Duodenal mucosa (tissue), 2 donors: Measurements from ENCODE around the gene JADE2.

ENCODE experiments used
- H3K27ac ChIP-seq: one replicate; pipeline ENCODE4 v1.7.0; 2013; ENCODE audit warnings: low read depth, low read length
- H3K27me3 ChIP-seq, 2 donors: one replicate each; pipeline ENCODE4 v1.7.0; 2013; ENCODE audit warnings: low read length in 2 of 2, control low read depth in 1 of 2; ENCODE audit not compliant: insufficient read depth in 2 of 2, control insufficient read depth in 1 of 2
- H3K36me3 ChIP-seq, 2 donors: one replicate each; pipeline ENCODE4 v1.7.0; 2013; ENCODE audit warnings: low read length in 2 of 2, control low read depth in 1 of 2; ENCODE audit not compliant: insufficient read depth in 2 of 2, control insufficient read depth in 1 of 2
- H3K4me1 ChIP-seq, 2 donors: one replicate each; pipeline ENCODE4 v1.7.0; 2013; ENCODE audit warnings: low read length in 2 of 2, control low read depth in 1 of 2; ENCODE audit not compliant: insufficient read depth in 2 of 2, control insufficient read depth in 1 of 2
- H3K4me3 ChIP-seq, 2 donors: one replicate each; pipeline ENCODE4 v1.7.0; 2013; ENCODE audit warnings: low read length in 2 of 2, low read depth in 1 of 2
- H3K9ac ChIP-seq, 2 donors: one replicate each; pipeline ENCODE4 v1.7.0; 2013; ENCODE audit warnings: low read length in 2 of 2, low read depth in 1 of 2
- H3K9me3 ChIP-seq, 2 donors: one replicate each; pipeline ENCODE4 v1.7.0; 2013; ENCODE audit warnings: low read length in 2 of 2, control low read depth in 1 of 2; ENCODE audit not compliant: control insufficient read depth in 1 of 2

The JADE2 gene

GRCh38 chr5:134521841-134522240 lies 3.6 kb upstream of the JADE2 start:
- Histone ChIP-seq H3K9me3 (no peaks in the 10 kb centered on the region), H3K27ac (no peak overlapping the region), H3K4me1 (peaks cover 7% of the 10 kb centered on the region in 2 donors), H3K9ac (no peak overlapping the region), H3K36me3 (no peaks in the 10 kb centered on the region), H3K27me3 (no peaks in the 10 kb centered on the region), H3K4me3 (no peak overlapping the region)

DNA sequence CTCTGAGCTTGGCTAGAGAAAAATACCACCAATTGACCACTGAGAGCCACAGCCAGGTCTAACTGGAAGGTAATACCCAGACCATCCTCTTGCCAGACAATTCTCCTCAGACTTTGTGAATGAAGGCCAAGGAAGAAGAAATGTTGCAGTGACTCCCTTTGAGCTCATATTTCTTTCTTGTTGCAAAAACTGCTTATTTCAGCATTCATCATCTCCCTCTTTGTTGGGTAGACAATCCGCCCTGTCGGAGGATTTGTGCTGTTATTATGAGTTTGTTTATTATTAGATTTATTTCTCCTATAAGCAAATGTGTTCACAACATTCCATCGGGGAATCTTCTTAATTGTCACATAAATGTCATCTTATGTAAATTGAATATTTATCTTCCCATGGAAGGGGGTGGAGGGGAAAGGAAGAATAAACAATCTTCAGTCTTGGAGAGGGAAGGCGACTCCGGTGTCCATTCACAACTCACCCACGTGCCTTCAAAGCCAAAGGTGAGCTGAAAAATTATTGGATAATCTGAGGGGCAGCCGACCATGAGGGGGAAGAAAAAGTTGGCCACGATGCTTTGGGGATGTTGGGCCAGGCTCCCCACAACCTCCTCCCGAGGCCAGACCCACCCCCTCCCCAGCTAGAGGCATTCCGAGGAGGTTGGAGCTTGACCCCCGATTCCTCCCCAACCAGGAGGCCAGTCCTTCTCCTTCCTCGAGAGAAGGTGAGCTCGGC lies 1.8 kb upstream of the JADE2 start:
- Histone ChIP-seq H3K27ac (peak overlapping the region; percentile 94), H3K9ac (peak overlapping the region; percentile 79 to 94), H3K9me3 (no peaks in the 10 kb centered on the region), H3K4me3 (peak overlapping the region; percentile 76 to 85), H3K36me3 (no peaks in the 10 kb centered on the region), H3K4me1 (peaks cover 18% of the 10 kb centered on the region in 2 donors), H3K27me3 (no peaks in the 10 kb centered on the region)

DNA sequence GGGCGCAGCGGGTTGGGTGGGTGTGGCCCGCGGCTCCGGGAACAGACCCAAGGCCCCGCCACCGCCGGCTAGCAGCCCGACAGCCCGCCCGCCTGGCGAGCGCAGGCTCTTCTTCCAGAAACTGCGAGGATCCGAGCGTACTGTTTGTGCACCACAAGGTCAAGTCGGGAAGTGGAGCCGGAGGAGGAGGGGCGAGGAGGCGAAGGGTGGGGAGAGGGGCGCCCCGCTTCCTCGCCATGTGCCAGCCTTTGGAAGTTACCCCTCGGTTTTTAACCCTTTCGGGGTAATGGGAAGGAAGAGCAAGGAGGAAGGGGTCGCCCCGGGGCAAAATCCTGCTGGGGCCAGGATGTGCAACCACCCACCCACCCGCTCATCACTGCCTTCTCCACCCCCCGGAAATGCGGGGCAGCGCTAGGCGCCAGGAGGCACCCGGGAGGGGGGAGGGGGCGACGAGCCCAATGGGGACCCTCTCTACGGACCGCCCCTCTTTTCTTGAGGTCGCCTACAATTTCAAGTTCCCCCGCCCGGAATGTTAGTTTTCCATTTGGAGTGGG lies 1.1 kb upstream of the JADE2 start:
- Histone ChIP-seq H3K36me3 (no peaks in the 10 kb centered on the region), H3K4me1 (peaks cover 25% of the 10 kb centered on the region in 2 donors), H3K9ac (peak overlapping the region; percentile 79 to 94), H3K9me3 (no peaks in the 10 kb centered on the region), H3K27me3 (no peaks in the 10 kb centered on the region), H3K27ac (peak overlapping the region; percentile 94), H3K4me3 (peak overlapping the region; percentile 76 to 85)

DNA sequence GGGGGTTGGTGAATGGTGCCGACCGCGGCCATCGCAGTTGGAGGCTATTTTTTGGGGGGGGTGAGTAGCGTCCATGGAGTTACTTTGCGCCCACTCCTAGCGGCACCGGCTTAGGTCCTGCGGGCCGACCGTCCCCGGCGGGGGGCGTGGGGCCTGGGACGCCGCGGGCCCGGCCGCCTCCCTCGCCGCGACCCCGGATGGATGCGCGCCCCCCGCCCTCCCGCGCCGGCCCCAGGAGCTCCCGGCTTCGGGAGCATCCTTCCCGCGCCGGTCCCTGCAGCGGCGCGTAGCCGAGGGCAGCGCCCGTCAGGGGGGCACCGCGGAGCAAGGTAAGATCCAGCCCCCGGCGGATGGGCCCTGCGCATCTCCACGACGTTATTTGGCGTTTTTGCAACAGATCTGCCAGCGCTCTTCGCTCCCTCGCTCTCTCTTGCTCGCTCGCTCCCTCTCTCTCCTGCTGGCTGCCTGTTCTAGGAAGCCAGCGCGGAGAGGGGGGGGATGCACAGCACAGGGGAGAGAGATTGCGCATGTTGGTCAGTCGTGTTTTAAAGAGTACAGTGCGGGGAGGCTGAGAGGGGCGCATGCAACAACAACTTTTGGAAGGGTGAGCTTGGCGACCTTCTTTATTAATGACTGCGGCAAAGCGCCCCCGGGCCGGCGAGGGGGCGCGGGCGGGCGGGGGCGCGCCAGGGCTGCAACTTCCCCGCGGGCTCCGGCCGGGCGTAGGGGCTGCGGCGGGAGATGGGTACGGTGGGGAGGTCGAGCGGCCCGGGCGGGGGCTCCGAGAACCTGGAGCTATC lies 413 bp downstream of the JADE2 start:
- peak overlapping the region; percentile 90 to 94 for H3K9ac ChIP-seq
- peaks cover 40% of the 10 kb centered on the region in 2 donors for H3K4me1 ChIP-seq
- no peaks in the 10 kb centered on the region for H3K9me3 ChIP-seq

DNA sequence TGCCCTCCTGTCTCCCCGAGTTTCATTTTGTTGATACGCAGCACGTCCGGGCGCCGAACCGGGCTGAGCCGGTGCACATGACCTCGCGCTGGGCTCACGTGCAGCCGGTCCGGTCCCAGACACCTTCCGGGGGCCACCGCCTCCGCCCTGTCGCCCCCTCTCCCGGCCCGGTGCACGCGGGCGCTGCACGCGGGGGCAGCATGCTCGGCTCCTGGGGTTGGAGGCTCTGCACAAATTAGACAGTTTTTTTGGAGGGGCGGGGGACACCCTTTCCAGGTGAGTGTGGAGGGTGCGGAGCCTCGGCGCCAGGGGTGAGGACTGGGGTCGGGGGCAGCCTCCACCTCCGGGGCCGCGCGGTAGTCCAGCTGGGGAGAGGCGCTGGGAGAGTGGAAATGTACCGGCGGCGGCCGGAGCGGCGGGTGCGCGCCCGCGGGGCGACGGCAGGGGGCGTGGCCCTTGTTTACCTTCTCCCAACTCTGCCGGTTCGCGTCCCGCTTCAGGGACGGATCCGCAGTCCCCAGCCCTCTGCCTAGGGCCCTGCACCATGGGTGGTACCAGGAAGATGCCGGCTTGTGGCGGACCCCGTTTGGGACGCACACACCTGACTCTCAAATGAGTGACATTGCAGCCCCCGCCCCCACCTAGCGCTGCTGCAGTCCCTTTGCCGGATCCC lies 1.1 kb downstream of the JADE2 start:
- peak overlapping the region; percentile 94 for H3K27ac ChIP-seq
- H3K4me1 ChIP-seq, result peaks cover 43% of the 10 kb centered on the region in 2 donors
- H3K4me3 ChIP-seq, result peak overlapping the region; percentile 76 to 85
- peak overlapping the region; percentile 90 to 94 for H3K9ac ChIP-seq
- H3K36me3 ChIP-seq, result no peaks in the 10 kb centered on the region
- H3K9me3 ChIP-seq, result no peaks in the 10 kb centered on the region
- no peaks in the 10 kb centered on the region for H3K27me3 ChIP-seq

More for the DNA sequence above, 413 bp downstream of the JADE2 start:
- Histone ChIP-seq H3K36me3 (no peaks in the 10 kb centered on the region), H3K27me3 (no peaks in the 10 kb centered on the region), H3K27ac (peak overlapping the region; percentile 94), H3K4me3 (peak overlapping the region; percentile 76 to 85)

GRCh38 chr5:134527156-134527960 lies 1.9 kb downstream of the JADE2 start:
- Histone ChIP-seq H3K36me3 (no peaks in the 10 kb centered on the region), H3K27ac (peak overlapping the region; percentile 94), H3K27me3 (no peaks in the 10 kb centered on the region), H3K4me1 (peaks cover 43 to 49% of the 10 kb centered on the region in 2 donors), H3K9ac (peak overlapping the region; percentile 90 to 94), H3K9me3 (no peaks in the 10 kb centered on the region), H3K4me3 (peak overlapping the region; percentile 76 to 85)

- H3K27me3 ChIP-seq, result no peaks in the 10 kb centered on the region
- peaks cover 37 to 48% of the 10 kb centered on the region in 2 donors for H3K4me1 ChIP-seq
- no peaks in the 10 kb centered on the region for H3K36me3 ChIP-seq
- peak overlapping the region; percentile 76 to 85 for H3K4me3 ChIP-seq
- peak overlapping the region; percentile 90 to 94 for H3K9ac ChIP-seq
- peak overlapping the region; percentile 94 for H3K27ac ChIP-seq
- no peaks in the 10 kb centered on the region for H3K9me3 ChIP-seq
Measured at GRCh38 chr5:134527961-134528424, 2.5 kb downstream of the JADE2 start.

GRCh38 chr5:134528556-134528955 lies 3.1 kb downstream of the JADE2 start:
- H3K4me3 ChIP-seq, result peak overlapping the region; percentile 76 to 85
- H3K4me1 ChIP-seq, result peaks cover 37 to 48% of the 10 kb centered on the region in 2 donors
- no peak overlapping the region for H3K27ac ChIP-seq
- H3K9ac ChIP-seq, result peak overlapping the region in 1 of 2 donors; percentile 5
- no peaks in the 10 kb centered on the region for H3K27me3 ChIP-seq
- no peaks in the 10 kb centered on the region for H3K36me3 ChIP-seq
- H3K9me3 ChIP-seq, result no peaks in the 10 kb centered on the region

GRCh38 chr5:134529460-134529859 lies 4.0 kb downstream of the JADE2 start:
- peaks cover 37 to 45% of the 10 kb centered on the region in 2 donors for H3K4me1 ChIP-seq
- H3K9ac ChIP-seq, result no peak overlapping the region
- H3K27ac ChIP-seq, result no peak overlapping the region
- no peaks in the 10 kb centered on the region for H3K27me3 ChIP-seq
- H3K9me3 ChIP-seq, result no peaks in the 10 kb centered on the region
- H3K4me3 ChIP-seq, result peak overlapping the region in 1 of 2 donors; percentile 9
- no peaks in the 10 kb centered on the region for H3K36me3 ChIP-seq
